ENCODE measurements around the gene RHBDL3. TPM values are rescaled to one million over a fixed set of nuclear protein-coding genes. Genes with fewer than 3 reads are reported as not detected.
A peak's percentile ranks its signal among the peaks of the same experiment; 100 is the strongest.
"Not testable (repeated sequence)": the region's sequence is repeated elsewhere in the genome, so short reads cannot be mapped to it uniquely, and the experiment has no call there.

The RHBDL3 gene
- polyA plus RNA-seq, 1 experiment, result 0.06 TPM

GRCh38 chr17:32348483-32348800 lies 82.8 kb downstream of the RHBDL3 start:
- ChIA-PET POLR2A (no interaction called here), CTCF (no interaction called here)
- Histone ChIP-seq H3K27ac (ENCODE audit: low read depth, low read length) (no peak overlapping the region), H3K9me3 (ENCODE audit: control insufficient read depth, insufficient read depth, low read length) (peaks cover 4% of the 10 kb centered on the region; the same call in 1 of the 2 replicates), H3K27me3 (ENCODE audit: control insufficient read depth, insufficient read depth, low read length) (no peaks in the 10 kb centered on the region), H3K4me3 (ENCODE audit: low read depth, low read length) (no peak overlapping the region)
- no peak for DNase-seq (ENCODE audit: low read depth, low spot score)
- TF ChIP-seq, protein P1, sequence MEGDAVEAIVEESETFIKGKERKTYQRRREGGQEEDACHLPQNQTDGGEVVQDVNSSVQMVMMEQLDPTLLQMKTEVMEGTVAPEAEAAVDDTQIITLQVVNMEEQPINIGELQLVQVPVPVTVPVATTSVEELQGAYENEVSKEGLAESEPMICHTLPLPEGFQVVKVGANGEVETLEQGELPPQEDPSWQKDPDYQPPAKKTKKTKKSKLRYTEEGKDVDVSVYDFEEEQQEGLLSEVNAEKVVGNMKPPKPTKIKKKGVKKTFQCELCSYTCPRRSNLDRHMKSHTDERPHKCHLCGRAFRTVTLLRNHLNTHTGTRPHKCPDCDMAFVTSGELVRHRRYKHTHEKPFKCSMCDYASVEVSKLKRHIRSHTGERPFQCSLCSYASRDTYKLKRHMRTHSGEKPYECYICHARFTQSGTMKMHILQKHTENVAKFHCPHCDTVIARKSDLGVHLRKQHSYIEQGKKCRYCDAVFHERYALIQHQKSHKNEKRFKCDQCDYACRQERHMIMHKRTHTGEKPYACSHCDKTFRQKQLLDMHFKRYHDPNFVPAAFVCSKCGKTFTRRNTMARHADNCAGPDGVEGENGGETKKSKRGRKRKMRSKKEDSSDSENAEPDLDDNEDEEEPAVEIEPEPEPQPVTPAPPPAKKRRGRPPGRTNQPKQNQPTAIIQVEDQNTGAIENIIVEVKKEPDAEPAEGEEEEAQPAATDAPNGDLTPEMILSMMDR (IDR thresholded peaks at IDR 0.05; ENCODE audit: low read depth, low read length), result no peak

GRCh38 chr17:32349503-32349853 lies 83.8 kb downstream of the RHBDL3 start:
- no peaks in the 10 kb centered on the region for H3K27me3 ChIP-seq (ENCODE audit: control insufficient read depth, insufficient read depth, low read length)
- TF ChIP-seq, protein P1 (IDR thresholded peaks at IDR 0.05; ENCODE audit: low read depth, low read length), result no peak
- POLR2A ChIA-PET, result no interaction called here
- CTCF ChIA-PET, result no interaction called here
- peaks cover 4% of the 10 kb centered on the region; the same call in 1 of the 2 replicates for H3K9me3 ChIP-seq (ENCODE audit: control insufficient read depth, insufficient read depth, low read length)
- H3K27ac ChIP-seq (ENCODE audit: low read depth, low read length), result peak overlapping the region; percentile 98
- peak overlapping the region; percentile 100 for H3K4me3 ChIP-seq (ENCODE audit: low read depth, low read length)
- no peak for DNase-seq (ENCODE audit: low read depth, low spot score)

DNA sequence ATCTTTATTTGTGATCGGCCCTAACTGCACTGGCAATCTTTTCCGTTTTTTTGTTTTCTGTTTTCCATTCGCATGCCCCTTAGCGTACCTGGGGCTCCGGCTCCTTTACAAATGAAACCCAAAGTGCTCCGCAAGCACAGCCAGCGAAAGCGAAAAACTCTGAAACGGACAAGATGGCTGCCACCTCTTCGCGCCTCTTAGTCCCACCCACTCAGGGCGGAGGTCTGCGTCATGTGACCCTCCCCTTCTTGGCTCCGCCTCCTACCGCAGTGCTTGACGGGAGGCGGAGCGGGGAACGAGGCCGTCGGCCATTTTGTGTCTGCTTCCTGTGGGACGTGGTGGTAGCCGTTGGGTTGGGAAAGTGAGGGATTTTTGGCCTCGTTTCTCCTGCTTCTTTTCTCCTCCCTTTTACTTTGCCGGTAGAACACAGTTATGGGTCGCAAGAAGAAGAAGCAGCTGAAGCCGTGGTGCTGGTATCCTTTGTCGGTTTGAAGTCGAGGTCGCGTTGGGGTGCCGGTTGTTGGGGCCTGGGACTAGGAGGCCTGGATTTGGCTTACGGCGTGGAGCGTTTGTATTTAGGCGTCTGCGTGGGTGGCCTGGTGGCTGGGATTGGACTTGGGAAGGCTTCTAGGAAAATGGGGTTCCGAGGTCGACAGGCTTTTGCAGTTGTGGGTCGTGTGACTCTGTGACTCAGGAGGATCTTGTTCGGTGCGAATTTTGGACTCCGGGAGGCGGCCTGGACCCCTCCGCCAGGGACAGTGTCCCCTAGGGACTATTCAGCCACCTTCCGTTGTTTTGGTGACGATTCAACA lies 84.4 kb downstream of the RHBDL3 start, which contains the start of gene ZNF207:
TSS of gene ZNF207 (plus strand) at position 304 of the 812 bp plus-strand sequence. CDS start at position 433, 129 bp downstream.
- Histone ChIP-seq H3K27ac (ENCODE audit: low read depth, low read length) (peak within 1 kb of the TSS; percentile 98), H3K4me3 (ENCODE audit: low read depth, low read length) (peak within 1 kb of the TSS; percentile 100), H3K27me3 (ENCODE audit: control insufficient read depth, insufficient read depth, low read length) (no peaks in the 10 kb centered on the region), H3K9me3 (ENCODE audit: control insufficient read depth, insufficient read depth, low read length) (peaks cover 4% of the 10 kb centered on the region; the same call in 1 of the 2 replicates)
- ChIA-PET CTCF (no interaction called here), POLR2A (interaction anchor here (1.9 kb wide), 1 partner anchor 14 kb away, joined by 10 read pairs; no protein-coding TSS in a partner anchor)
- TF ChIP-seq, protein P1 (IDR thresholded peaks at IDR 0.05; ENCODE audit: low read depth, low read length), result no peak
- DNase-seq (ENCODE audit: low read depth, low spot score), result peak; percentile 92

DNA sequence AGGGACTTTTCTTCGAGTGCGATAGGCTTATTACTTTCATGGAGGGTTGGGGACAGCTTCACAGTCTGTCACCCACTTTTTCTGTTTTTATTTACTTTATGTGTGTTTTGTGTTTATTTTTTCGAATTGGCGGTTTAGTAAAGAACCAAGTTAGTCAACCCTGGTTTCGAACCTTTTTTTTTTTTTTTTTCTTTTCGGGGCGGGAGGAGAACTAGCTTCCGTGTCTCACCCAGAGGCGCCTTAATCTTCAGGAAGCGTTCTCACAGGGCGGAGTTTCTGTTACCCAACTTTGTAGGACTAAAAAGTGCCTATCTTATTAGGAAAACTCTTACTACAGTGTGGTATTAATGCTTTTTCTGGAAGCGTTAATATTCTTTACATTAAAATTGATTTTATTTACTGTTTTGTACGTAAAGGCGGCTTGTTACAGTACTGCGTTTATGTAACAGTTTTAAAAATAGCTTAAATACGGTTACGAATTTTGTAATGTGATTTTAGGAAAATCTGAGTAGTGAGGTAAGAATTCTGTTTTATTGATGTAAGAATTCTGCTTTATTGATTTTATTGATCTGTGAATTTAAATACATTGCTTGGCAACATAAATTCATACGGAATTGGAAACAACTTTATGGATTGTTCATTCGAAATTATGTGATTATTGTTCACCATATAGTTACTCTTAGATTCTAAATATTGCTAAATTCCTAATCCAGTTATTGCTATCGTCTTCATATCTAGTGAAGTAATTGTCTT lies 85.2 kb downstream of the RHBDL3 start:
- Histone ChIP-seq H3K4me3 (ENCODE audit: low read depth, low read length) (peak overlapping the region; percentile 100), H3K27ac (ENCODE audit: low read depth, low read length) (peak overlapping the region; percentile 98), H3K9me3 (ENCODE audit: control insufficient read depth, insufficient read depth, low read length) (peaks cover 4% of the 10 kb centered on the region; the same call in 1 of the 2 replicates), H3K27me3 (ENCODE audit: control insufficient read depth, insufficient read depth, low read length) (no peaks in the 10 kb centered on the region)
- ChIA-PET POLR2A (interaction anchor here (0.7 to 1.9 kb wide), 4 partner anchors 9 to 105 kb away, joined by 3 to 10 read pairs (median 5); partner anchors contain the start of gene C17orf75), CTCF (no interaction called here)
- no peak for DNase-seq (ENCODE audit: low read depth, low spot score)
- TF ChIP-seq, protein P1 (IDR thresholded peaks at IDR 0.05; ENCODE audit: low read depth, low read length), result no peak

DNA sequence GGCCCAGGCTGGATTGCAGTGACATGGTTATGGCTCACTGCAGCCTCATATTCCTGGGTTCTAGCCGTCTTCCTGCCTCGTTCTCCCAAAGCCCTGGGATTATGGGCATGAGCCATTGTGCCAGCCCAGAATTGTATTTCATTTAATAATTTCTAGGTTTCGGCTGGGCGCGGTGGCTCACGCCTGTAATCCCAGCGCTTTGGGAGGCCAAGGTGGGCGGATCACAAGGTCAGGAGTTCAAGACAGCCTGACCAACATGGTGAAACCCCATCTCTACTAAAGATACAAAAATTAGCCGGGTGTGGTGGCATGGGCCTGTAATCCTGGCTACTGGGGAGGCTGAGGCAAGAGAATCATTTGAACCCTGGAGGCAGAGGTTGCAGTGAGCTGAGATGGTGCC lies 87.1 kb downstream of the RHBDL3 start:
- H3K9me3 ChIP-seq (ENCODE audit: control insufficient read depth, insufficient read depth, low read length); H3K27me3 ChIP-seq (ENCODE audit: control insufficient read depth, insufficient read depth, low read length); DNase-seq (ENCODE audit: low read depth, low spot score); POLR2A ChIA-PET; H3K27ac ChIP-seq (ENCODE audit: low read depth, low read length); CTCF ChIA-PET: not testable (repeated sequence)
- H3K4me3 ChIP-seq (ENCODE audit: low read depth, low read length), result peak overlapping the region; percentile 100
